GM18951 (cell line): ENCODE data around the gene LCN10.
"Not testable (repeated sequence)": the region's sequence is repeated elsewhere in the genome, so short reads cannot be mapped to it uniquely, and the experiment has no call there.

Experiments
- POLR2A ChIP-seq: IDR thresholded peaks from 4 replicates; pipeline ENCODE4 v1.6.1; 2011; ENCODE audit warnings: mild to moderate bottlenecking; ENCODE audit not compliant: insufficient read length, insufficient read depth; ENCODE audit errors: extremely low read depth
- in situ Hi-C: fragments of 300-500 bp; cut with MboI; formaldehyde crosslinking; loops from one replicate; pipeline ENCODE4 v1.12.0; 2022; ENCODE audit warnings: low sequenced_read_pairs, mixed read lengths, inconsistent platforms; ENCODE audit not compliant: unreplicated experiment

LCN10 gene

GRCh38 chr9:136765041-136765440 is 22.3 kb upstream of the LCN10 start:
- no peak for TF ChIP-seq POLR2A
- in situ Hi-C loops = no loop called here

GRCh38 chr9:136764301-136764891 is 21.7 kb upstream of the LCN10 start, which contains the start of gene LCN15:
LCN15 (minus strand) TSS chr9:136764518; CDS start chr9:136764488, 30 bp downstream.
- no peak for TF ChIP-seq POLR2A
- in situ Hi-C loops = no loop called here

GRCh38 chr9:136763649-136764035 is 20.9 kb upstream of the LCN10 start:
- in situ Hi-C loops = no loop called here
- no peak for TF ChIP-seq POLR2A

GRCh38 chr9:136762915-136763648 is 20.3 kb upstream of the LCN10 start:
- no peak for TF ChIP-seq POLR2A
- in situ Hi-C loops = no loop called here

- no peak for TF ChIP-seq POLR2A
- in situ Hi-C loops = no loop called here
Observed at GRCh38 chr9:136762221-136762691, 19.5 kb upstream of the LCN10 start.

- in situ Hi-C loops = no loop called here
- TF ChIP-seq POLR2A = no peak
Observed at GRCh38 chr9:136761545-136761981, 18.8 kb upstream of the LCN10 start.

GRCh38 chr9:136760834-136761544 is 18.2 kb upstream of the LCN10 start:
- in situ Hi-C loops = not testable (repeated sequence)

GRCh38 chr9:136760424-136760823 is 17.7 kb upstream of the LCN10 start:
- TF ChIP-seq POLR2A = no peak
- in situ Hi-C loops = no loop called here

- TF ChIP-seq POLR2A = no peak
Observed at GRCh38 chr9:136759436-136760325, 16.9 kb upstream of the LCN10 start.

GRCh38 chr9:136759001-136759400 is 16.3 kb upstream of the LCN10 start:
- in situ Hi-C loops = no loop called here
- no peak for TF ChIP-seq POLR2A

More at GRCh38 chr9:136759436-136760325, 16.9 kb upstream of the LCN10 start:
- in situ Hi-C loops = no loop called here

GRCh38 chr9:136757751-136758140 is 15.0 kb upstream of the LCN10 start:
- in situ Hi-C loops = no loop called here
- TF ChIP-seq POLR2A = no peak

GRCh38 chr9:136757328-136757727 is 14.6 kb upstream of the LCN10 start:
- in situ Hi-C loops = no loop called here
- TF ChIP-seq POLR2A = no peak

GRCh38 chr9:136756836-136757235 is 14.1 kb upstream of the LCN10 start:
- no peak for TF ChIP-seq POLR2A
- in situ Hi-C loops = no loop called here
